Amniotic stem cell (primary cell): Measurements from ENCODE around the gene ZNHIT2.
A peak's percentile ranks its signal among the peaks of the same experiment; 100 is the strongest.
"Not testable (repeated sequence)": the region's sequence is repeated elsewhere in the genome, so short reads cannot be mapped to it uniquely, and the experiment has no call there.

Experiments
- DNase-seq: peaks from one replicate; lab custom pipeline; 2025; lab: John Stamatoyannopoulos, UW

ZNHIT2 gene

GRCh38 chr11:65119670-65119995 is 2.1 kb upstream of the ZNHIT2 start:
- no peak for DNase-seq

GRCh38 chr11:65118891-65119669 is 1.6 kb upstream of the ZNHIT2 start:
- not testable (repeated sequence) for DNase-seq

- DNase-seq, result no peak
Measured at GRCh38 chr11:65118097-65118837, 766 bp upstream of the ZNHIT2 start.

DNA sequence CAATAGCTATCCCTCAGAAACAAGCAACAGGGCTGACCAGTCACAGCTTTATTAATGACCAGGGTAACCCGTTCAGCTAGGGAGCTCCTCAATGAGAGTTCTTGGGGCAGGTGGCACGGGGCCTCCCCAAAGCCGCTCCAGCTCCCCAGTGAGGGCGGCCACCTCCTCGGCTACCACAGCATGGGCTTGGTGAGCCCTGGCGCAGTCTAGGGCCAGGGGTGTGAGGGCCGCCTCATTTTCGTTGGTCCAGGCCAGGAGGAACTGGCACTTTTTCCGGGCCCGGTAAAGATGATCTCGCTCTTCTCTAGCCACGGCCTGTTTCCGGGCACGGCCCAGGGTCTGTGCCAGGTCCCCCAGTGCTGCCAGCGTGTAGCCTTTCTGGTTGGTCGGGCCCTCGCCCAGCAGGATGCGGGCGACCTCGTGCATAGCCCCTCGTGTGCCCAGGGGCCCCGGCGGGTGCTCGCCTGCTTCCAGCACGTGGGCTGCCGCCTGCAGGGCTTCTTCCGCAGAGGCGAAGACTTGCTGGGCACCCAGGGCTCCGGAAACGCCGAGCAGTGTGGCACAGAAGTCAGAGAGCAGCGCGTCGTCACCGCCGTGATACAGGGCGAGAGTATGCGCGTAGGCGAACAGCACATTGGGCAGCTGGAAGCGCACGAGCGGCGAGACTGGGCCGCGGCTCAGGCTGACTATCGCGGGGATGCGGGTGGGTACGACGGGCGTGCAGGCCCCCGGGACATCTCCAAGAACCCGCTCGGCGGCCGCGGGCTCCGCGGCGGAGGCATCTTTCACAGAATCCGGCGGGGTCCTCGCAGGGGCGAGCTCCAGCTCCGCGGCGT is 913 bp downstream of the ZNHIT2 start:
- DNase-seq, result no peak

GRCh38 chr11:65115361-65116082 is 2.0 kb downstream of the ZNHIT2 start:
- no peak for DNase-seq

DNA sequence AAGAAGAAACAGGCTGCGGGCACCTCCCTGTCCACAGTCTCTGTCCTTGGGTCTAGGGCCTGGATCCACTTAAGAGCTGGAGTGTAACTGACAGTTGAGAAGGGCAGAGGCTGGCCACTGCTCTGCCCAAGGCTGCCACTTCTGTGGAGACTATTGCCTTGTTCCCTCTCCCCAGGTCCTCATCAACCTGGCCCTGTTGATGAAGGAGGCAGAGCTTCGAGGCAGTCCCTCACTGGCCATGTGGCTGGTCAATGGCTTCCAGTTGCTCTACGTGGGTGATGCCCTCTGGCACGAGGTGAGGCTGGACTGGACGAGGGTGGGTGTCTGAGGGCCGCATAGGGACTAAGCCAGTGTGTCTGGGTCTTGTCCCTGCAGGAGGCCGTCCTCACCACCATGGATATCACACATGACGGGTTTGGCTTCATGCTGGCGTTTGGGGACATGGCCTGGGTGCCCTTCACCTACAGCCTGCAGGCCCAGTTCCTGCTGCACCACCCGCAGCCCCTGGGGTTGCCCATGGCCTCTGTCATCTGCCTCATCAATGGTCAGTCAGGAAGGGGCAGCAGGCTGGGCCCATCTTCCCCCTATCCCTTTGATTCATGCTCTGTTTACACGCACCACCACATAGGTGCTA is 2.8 kb downstream of the ZNHIT2 start:
- no peak for DNase-seq

DNA sequence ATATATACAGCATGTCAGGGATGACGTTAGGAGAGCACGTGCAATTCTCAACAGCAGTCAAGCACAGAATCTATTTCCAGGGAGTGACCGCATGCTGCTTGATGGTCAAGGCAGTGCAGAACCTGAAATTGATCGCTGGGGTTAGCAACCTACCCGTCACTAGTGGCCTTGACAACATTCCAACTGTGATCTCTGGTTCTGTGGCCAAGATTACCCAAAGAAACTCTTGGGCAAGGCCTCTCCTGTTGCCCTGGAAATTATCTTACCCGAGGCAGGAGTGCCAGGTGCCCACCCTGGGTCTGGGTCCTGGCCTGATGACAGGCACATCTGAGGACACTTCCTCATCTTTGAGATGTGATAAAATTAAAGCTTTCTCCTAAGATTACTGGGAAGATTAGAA is 3.7 kb downstream of the ZNHIT2 start:
- no peak for DNase-seq

DNA sequence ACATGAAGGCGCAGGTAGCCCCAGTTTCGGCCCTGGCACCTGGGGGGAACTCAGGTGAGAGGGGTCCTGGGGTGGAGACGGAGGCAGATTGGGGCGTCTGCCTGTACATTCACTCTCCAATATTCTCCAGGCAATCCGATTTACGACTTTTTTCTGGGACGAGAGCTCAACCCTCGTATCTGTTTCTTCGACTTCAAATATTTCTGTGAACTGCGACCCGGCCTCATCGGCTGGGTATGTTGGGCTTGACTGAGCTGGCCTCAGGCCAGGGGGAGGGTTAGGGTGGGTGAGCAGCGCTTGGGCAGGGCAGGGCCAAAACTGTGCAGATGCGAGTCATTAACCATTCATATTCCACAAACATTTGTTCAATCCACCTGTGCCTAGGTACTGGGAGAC is 4.1 kb downstream of the ZNHIT2 start:
- no peak for DNase-seq

- no peak for DNase-seq
Measured at GRCh38 chr11:65112546-65113360, 4.7 kb downstream of the ZNHIT2 start.

GRCh38 chr11:65111744-65112545 is 5.6 kb downstream of the ZNHIT2 start, which contains the start of gene TM7SF2:
TM7SF2 (plus strand) TSS chr11:65111872; CDS start chr11:65112016, 144 bp downstream.
- peak; percentile 70 for DNase-seq

DNA sequence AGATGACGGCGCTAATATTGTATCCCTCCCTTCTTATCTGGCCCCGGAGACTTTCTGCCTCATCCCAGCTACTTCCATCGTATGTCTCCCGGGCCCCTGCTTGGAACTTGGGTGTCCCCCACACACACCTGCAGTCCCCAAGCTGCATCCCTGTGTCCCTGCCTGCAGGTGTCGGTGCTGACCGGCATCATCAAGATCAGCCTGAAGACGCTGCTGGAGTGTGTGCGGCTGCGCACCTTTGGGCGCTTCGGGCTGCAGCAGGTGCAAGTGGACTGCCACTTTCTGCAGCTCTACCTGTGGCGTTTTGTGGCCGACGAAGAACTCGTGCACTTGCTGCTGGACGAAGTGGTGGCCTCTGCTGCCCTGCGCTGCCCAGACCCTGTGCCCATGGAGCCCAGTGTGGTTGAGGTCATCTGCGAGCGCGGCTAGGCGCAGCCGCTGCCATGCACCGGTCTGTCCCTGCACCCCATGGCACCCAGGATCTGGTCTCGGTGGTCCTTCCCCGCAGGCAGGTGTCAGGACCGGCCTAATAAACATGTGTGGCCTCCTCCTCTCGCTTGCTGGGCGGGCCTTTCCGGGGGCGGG is 6.2 kb downstream of the ZNHIT2 start:
- DNase-seq, result no peak

DNA sequence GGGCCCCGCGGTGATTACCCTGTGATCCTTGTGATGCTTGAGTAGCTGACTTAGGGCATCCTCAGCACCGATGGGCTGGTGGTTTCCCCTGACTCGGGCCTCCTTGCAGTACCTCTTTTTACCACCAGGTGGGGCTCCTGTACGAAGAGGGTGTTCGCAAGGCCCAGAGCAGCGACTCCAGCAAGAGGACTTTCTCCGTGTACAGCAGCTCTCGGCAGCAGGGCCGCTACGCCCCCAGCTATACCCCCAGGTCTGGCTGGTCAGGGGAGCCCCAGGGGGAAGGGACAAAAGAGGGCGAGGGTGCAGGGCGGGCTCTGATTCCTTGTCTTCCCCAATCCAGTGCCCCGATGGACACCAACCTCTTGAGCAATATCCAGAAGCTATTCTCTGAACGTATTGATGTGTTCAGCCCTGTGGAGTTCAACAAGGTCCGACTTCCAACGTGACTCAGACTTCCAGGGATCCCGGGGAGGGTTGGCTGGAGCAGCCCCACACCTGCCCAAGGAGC is 7.1 kb downstream of the ZNHIT2 start:
- peak; percentile 55 for DNase-seq

DNA sequence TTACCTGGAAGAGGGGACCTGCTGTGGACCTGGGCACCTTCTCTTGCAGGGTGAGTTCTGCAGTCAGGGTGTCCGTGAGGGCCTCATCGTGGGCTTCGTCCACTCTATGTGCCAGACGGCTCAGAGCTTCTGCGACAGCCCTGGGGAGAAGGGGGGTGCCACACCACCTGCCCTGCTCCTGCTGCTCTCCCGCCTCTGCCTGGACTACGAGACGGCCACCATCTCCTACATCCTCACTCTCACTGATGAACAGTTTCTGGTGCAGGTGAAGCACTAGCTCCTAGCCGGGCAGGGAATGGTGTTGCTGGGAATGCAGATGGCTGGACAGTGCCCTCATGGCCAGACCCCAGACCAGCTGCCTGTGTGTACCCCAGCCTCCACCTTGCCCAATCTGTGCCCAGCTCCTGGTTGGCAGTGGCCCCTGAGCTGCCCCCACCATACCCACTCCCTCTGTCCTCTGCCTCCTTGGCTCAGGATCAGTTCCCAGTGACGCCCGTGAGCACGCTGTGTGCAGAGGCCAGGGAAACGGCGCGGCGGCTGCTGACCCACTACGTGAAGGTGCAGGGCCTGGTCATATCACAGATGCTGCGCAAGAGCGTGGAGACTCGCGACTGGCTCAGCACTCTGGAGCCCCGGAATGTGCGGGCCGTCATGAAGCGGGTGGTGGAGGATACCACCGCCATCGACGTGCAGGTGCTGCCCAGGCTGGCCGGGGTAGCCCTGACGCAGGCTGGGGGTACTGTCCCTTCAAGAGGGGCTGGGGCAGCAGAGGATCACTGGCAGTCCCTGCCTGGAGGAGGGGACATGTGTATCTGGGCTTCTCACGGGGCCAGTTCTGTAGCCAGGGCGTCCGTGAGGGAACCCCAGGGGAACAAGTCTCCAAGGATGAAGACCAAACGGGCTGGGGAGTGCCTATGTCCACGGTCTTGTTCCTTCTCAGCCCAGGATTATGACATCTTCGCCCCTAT is 8.0 kb downstream of the ZNHIT2 start:
- no peak for DNase-seq

DNA sequence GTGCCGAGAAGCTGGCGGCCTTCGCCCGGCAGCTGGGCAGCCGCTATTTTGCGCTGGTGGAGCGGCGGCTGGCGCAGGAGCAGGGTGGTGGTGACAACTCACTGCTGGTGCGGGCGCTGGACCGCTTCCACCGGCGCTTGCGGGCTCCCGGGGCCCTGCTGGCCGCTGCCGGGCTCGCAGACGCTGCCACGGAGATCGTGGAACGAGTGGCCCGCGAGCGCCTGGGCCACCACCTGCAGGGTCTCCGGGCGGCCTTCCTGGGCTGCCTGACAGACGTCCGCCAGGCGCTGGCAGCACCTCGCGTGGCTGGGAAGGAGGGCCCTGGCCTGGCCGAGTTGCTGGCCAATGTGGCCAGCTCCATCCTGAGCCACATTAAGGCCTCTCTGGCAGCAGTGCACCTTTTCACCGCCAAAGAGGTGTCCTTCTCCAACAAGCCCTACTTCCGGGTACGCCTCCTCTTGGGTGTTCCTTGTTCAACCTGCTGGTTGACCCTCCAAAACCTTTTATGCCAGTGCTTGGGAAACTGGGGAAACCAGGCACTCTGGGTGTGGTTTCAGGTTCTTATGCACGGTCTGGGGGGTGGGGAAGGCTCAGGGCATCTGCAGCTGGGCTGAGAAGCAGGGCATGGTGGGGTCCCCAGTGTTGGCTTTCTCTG is 8.9 kb downstream of the ZNHIT2 start:
- DNase-seq, result no peak

DNA sequence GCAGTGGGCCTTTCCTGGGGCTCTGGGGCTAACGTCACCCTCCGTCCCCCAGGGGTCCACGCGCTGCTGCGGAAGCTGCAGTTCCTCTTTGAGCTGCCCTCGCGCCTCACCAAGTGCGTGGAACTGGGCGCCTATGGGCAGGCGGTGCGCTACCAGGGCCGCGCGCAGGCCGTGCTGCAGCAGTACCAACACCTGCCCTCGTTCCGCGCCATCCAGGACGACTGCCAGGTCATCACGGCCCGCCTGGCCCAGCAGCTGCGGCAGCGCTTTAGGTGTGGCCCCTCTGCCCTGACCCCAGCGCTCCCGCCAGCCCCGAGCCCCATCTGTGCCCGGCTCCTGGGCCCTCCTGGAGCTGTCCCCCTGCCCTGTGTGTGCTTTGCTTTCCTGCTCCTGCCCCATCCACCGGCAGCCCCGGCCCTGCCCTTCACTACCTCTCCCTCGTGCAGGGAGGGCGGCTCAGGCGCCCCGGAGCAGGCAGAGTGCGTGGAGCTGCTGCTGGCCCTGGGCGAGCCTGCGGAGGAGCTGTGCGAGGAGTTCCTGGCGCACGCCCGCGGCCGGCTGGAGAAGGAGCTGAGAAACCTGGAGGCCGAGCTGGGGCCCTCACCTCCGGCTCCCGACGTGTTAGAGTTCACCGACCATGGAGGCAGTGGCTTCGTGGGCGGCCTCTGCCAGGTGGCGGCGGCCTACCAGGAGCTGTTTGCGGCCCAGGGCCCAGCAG is 9.6 kb downstream of the ZNHIT2 start:
- DNase-seq, result no peak

- DNase-seq, result no peak
Measured at GRCh38 chr11:65107078-65107477, 10.4 kb downstream of the ZNHIT2 start.

DNA sequence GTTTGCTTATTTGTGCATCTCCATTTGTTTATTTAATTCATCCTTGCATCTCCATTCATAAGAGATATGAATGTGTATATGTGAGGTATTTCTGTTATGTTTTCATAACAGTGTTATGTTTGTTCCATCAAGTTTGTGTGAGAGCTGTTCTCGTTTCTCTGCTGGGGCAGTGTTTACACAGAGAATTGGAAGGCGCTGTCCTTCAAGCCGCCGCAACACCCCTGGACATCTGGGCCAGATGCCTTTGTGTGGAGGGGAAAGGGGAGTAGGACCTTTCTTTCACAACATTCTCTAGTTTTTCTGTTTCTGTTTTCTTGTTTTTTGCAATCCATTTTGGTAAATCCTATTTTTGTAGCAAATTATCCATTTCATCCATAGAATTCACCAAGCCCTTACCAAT is 12.9 kb downstream of the ZNHIT2 start:
- no peak for DNase-seq
